ENCODE data around the gene OR6C6. TPM values are rescaled to one million over a fixed set of nuclear protein-coding genes. Genes with fewer than 3 reads are reported as not detected.
"Not testable (repeated sequence)": the region's sequence is repeated elsewhere in the genome, so short reads cannot be mapped to it uniquely, and the experiment has no call there.

Gene OR6C6
- not detected for total RNA-seq

GRCh38 chr12:55296469-55296868, at the start of gene OR6C6:
TSS of gene OR6C6 (minus strand) at chr12:55296569. CDS start at chr12:55295232, 1,337 bp downstream.
- H3K4me3 ChIP-seq = no peak within 1 kb of the TSS

GRCh38 chr12:55336002-55336401, 39.6 kb upstream of the OR6C6 start:
- H3K4me3 ChIP-seq = no peak overlapping the region
- H3K4me1 ChIP-seq = no peaks in the 10 kb centered on the region
- no peak for DNase-seq
- TF ChIP-seq, protein P1, sequence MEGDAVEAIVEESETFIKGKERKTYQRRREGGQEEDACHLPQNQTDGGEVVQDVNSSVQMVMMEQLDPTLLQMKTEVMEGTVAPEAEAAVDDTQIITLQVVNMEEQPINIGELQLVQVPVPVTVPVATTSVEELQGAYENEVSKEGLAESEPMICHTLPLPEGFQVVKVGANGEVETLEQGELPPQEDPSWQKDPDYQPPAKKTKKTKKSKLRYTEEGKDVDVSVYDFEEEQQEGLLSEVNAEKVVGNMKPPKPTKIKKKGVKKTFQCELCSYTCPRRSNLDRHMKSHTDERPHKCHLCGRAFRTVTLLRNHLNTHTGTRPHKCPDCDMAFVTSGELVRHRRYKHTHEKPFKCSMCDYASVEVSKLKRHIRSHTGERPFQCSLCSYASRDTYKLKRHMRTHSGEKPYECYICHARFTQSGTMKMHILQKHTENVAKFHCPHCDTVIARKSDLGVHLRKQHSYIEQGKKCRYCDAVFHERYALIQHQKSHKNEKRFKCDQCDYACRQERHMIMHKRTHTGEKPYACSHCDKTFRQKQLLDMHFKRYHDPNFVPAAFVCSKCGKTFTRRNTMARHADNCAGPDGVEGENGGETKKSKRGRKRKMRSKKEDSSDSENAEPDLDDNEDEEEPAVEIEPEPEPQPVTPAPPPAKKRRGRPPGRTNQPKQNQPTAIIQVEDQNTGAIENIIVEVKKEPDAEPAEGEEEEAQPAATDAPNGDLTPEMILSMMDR (IDR thresholded peaks at IDR 0.05) = no peak
- no peaks in the 10 kb centered on the region for H3K27me3 ChIP-seq
- no peak overlapping the region for H3K27ac ChIP-seq
- intact Hi-C loops (cut with DNase I) = no loop called here
- no peaks in the 10 kb centered on the region for H3K36me3 ChIP-seq
- H3K9me3 ChIP-seq = no peaks in the 10 kb centered on the region
- no peak overlapping the region for H3K9ac ChIP-seq (ENCODE audit: low read depth in 2 of 2, low read length in 2 of 2)

More at GRCh38 chr12:55296469-55296868, at the start of gene OR6C6:
- no peak within 1 kb of the TSS for H3K9ac ChIP-seq (ENCODE audit: low read depth in 2 of 2, low read length in 2 of 2)
- H3K4me1 ChIP-seq = no peaks in the 10 kb centered on the region
- no peaks in the 10 kb centered on the region for H3K9me3 ChIP-seq
- no peak within 1 kb of the TSS for H3K27ac ChIP-seq
- intact Hi-C loops (cut with DNase I) = no loop called here
- H3K27me3 ChIP-seq = no peaks in the 10 kb centered on the region
- no peaks in the 10 kb centered on the region for H3K36me3 ChIP-seq
- no peak for DNase-seq
- TF ChIP-seq, protein P1 (IDR thresholded peaks at IDR 0.05) = no peak

- H3K4me3 ChIP-seq = no peak within 1 kb of the TSS
- no peaks in the 10 kb centered on the region for H3K4me1 ChIP-seq
- H3K27ac ChIP-seq = no peak within 1 kb of the TSS
- H3K9ac ChIP-seq (ENCODE audit: low read depth in 2 of 2, low read length in 2 of 2) = no peak within 1 kb of the TSS
- TF ChIP-seq, protein P1 (IDR thresholded peaks at IDR 0.05) = no peak
- intact Hi-C loops (cut with DNase I) = no loop called here
- no peaks in the 10 kb centered on the region for H3K27me3 ChIP-seq
- no peaks in the 10 kb centered on the region for H3K36me3 ChIP-seq
- no peaks in the 10 kb centered on the region for H3K9me3 ChIP-seq
- no peak for DNase-seq
Observed at GRCh38 chr12:55330446-55330845, 34.1 kb upstream of the OR6C6 start, which contains the start of gene OR6C3. TSS of gene OR6C3 (plus strand) at chr12:55330746. CDS start at chr12:55331701, 955 bp downstream.

- H3K4me1 ChIP-seq; H3K4me3 ChIP-seq; H3K36me3 ChIP-seq; DNase-seq; intact Hi-C loops (cut with DNase I); H3K9ac ChIP-seq (ENCODE audit: low read depth in 2 of 2, low read length in 2 of 2); H3K27me3 ChIP-seq; H3K9me3 ChIP-seq; H3K27ac ChIP-seq: not testable (repeated sequence)
Observed at GRCh38 chr12:55325801-55326200, 29.4 kb upstream of the OR6C6 start.

DNA sequence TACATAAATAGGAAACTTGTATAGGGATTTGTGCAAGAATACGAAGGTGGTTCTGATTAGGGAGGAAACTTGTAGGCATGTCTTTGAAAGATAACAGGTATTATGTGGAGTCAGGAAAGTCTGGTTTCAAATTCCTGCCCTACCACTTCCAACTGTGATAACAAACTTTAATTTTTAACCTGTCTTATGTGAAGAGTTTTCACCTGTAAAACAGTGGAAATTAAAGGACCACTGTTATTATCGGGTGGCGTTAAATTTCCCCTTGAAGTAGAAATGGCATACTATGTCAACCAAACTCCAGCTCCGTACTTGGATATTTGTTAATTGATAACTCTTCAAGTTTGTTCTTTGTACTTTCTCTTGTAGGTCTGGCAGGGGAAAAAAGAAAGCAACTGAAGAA, 23.8 kb upstream of the OR6C6 start:
- H3K27ac ChIP-seq = no peak overlapping the region
- H3K4me1 ChIP-seq = no peaks in the 10 kb centered on the region

DNA sequence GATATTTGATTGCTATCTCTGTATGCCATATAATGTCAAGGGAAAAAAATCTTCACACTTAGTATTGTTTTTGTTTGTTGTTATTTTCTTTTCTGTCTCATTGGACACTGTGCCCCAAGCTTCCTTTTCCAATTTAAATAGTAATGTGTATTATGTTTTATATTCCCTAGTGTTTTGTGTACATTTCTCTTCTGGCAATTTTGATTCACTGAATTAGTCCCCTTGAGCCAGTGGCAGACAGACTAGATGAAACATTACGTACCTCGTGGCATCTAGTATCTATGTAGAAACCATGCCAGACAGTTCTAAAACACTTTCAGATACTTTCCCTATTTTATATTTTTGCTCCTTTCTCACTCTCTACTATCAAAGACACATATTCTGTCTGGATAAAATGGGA, 17.7 kb upstream of the OR6C6 start, which contains the start of gene OR6C1:
TSS of gene OR6C1 (plus strand) at position 301 of the 400 bp plus-strand sequence. CDS start 6,257 bp downstream, outside the sequence.
- H3K4me1 ChIP-seq = no peaks in the 10 kb centered on the region
- H3K9ac ChIP-seq (ENCODE audit: low read depth in 2 of 2, low read length in 2 of 2) = no peak within 1 kb of the TSS
- H3K27me3 ChIP-seq = no peaks in the 10 kb centered on the region
- no peaks in the 10 kb centered on the region for H3K36me3 ChIP-seq
- no peaks in the 10 kb centered on the region for H3K9me3 ChIP-seq
- no peak for DNase-seq
- TF ChIP-seq, protein P1 (IDR thresholded peaks at IDR 0.05) = no peak
- H3K27ac ChIP-seq = no peak within 1 kb of the TSS
- no peak within 1 kb of the TSS for H3K4me3 ChIP-seq
- intact Hi-C loops (cut with DNase I) = no loop called here

More for the DNA sequence above, 23.8 kb upstream of the OR6C6 start:
- Histone ChIP-seq H3K4me3 (no peak overlapping the region), H3K9me3 (no peaks in the 10 kb centered on the region), H3K27me3 (no peaks in the 10 kb centered on the region), H3K9ac (ENCODE audit: low read depth in 2 of 2, low read length in 2 of 2) (no peak overlapping the region), H3K36me3 (no peaks in the 10 kb centered on the region)
- intact Hi-C loops (cut with DNase I) = no loop called here
- DNase-seq = no peak
- TF ChIP-seq, protein P1 (IDR thresholded peaks at IDR 0.05) = no peak
